Neutrophil (primary cell): ENCODE results near the gene RPUSD1.

Source experiments
- H3K27ac ChIP-seq: fragments of 200-600 bp; sonication (generic); 2 replicates; pipeline ENCODE4 v1.5.1; 2016; ENCODE audit warnings: mild to moderate bottlenecking, moderate library complexity
- H3K27me3 ChIP-seq: fragments of 200-600 bp; sonication (generic); 2 replicates; pipeline ENCODE4 v1.6.0; 2016; ENCODE audit warnings: mild to moderate bottlenecking
- H3K36me3 ChIP-seq: fragments of 200-600 bp; sonication (generic); 2 replicates; pipeline ENCODE4 v1.5.1; 2017
- H3K4me1 ChIP-seq, 2 experiments: fragments of 200-600 bp in 1 of 2; sonication (generic) in 1 of 2; 1 replicate in 1 of 2; 2 replicates in 1 of 2; pipeline versions ENCODE4 v1.5.1 to v1.6.1; 2013 to 2016; ENCODE audit warnings: low read depth in 1 of 2, low read length in 1 of 2, mild to moderate bottlenecking in 1 of 2, moderate library complexity in 1 of 2; ENCODE audit not compliant: control insufficient read depth in 1 of 2, insufficient read depth in 1 of 2
- H3K4me3 ChIP-seq, 2 experiments: fragments of 200-600 bp in 1 of 2; sonication (generic) in 1 of 2; 1 replicate in 1 of 2; 2 replicates in 1 of 2; pipeline ENCODE4 v1.5.1; 2013 to 2016; ENCODE audit warnings: low read depth in 1 of 2, low read length in 1 of 2, mild to moderate bottlenecking in 1 of 2, moderate library complexity in 1 of 2
- H3K9me3 ChIP-seq: fragments of 200-600 bp; sonication (generic); 2 replicates; pipeline ENCODE4 v1.5.1; 2016
- TF ChIP-seq, protein P1 (sequence below): fragments of 200-600 bp; sonication (generic); IDR thresholded peaks from 2 replicates; pipeline ENCODE4 v1.5.1; 2016; ENCODE audit warnings: antibody characterized with exemption

Gene RPUSD1

GRCh38 chr16:785563-786535, 2.3 kb downstream of the RPUSD1 start:
- TF ChIP-seq, protein P1, sequence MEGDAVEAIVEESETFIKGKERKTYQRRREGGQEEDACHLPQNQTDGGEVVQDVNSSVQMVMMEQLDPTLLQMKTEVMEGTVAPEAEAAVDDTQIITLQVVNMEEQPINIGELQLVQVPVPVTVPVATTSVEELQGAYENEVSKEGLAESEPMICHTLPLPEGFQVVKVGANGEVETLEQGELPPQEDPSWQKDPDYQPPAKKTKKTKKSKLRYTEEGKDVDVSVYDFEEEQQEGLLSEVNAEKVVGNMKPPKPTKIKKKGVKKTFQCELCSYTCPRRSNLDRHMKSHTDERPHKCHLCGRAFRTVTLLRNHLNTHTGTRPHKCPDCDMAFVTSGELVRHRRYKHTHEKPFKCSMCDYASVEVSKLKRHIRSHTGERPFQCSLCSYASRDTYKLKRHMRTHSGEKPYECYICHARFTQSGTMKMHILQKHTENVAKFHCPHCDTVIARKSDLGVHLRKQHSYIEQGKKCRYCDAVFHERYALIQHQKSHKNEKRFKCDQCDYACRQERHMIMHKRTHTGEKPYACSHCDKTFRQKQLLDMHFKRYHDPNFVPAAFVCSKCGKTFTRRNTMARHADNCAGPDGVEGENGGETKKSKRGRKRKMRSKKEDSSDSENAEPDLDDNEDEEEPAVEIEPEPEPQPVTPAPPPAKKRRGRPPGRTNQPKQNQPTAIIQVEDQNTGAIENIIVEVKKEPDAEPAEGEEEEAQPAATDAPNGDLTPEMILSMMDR, result peak; percentile 60
- Histone ChIP-seq H3K4me3 (no peak overlapping the region), H3K27ac (no peak overlapping the region), H3K27me3 (peaks cover 25% of the 10 kb centered on the region), H3K36me3 (peaks cover 25% of the 10 kb centered on the region), H3K9me3 (no peaks in the 10 kb centered on the region), H3K4me1 (peaks cover 19 to 20% of the 10 kb centered on the region in 2 experiments)

GRCh38 chr16:784431-784830, 3.8 kb downstream of the RPUSD1 start:
- no peaks in the 10 kb centered on the region for H3K9me3 ChIP-seq
- peaks cover 19 to 20% of the 10 kb centered on the region in 2 experiments for H3K4me1 ChIP-seq
- H3K4me3 ChIP-seq, result no peak overlapping the region
- peaks cover 25% of the 10 kb centered on the region for H3K36me3 ChIP-seq
- no peak overlapping the region for H3K27ac ChIP-seq
- TF ChIP-seq, protein P1, result no peak
- H3K27me3 ChIP-seq, result peaks cover 26% of the 10 kb centered on the region

GRCh38 chr16:783404-784161, 4.6 kb downstream of the RPUSD1 start:
- Histone ChIP-seq H3K27ac (no peak overlapping the region), H3K4me1 (peaks cover 11 to 12% of the 10 kb centered on the region in 2 experiments), H3K4me3 (no peak overlapping the region), H3K36me3 (peaks cover 25% of the 10 kb centered on the region), H3K9me3 (no peaks in the 10 kb centered on the region), H3K27me3 (peaks cover 35% of the 10 kb centered on the region)
- TF ChIP-seq, protein P1, result no peak

DNA sequence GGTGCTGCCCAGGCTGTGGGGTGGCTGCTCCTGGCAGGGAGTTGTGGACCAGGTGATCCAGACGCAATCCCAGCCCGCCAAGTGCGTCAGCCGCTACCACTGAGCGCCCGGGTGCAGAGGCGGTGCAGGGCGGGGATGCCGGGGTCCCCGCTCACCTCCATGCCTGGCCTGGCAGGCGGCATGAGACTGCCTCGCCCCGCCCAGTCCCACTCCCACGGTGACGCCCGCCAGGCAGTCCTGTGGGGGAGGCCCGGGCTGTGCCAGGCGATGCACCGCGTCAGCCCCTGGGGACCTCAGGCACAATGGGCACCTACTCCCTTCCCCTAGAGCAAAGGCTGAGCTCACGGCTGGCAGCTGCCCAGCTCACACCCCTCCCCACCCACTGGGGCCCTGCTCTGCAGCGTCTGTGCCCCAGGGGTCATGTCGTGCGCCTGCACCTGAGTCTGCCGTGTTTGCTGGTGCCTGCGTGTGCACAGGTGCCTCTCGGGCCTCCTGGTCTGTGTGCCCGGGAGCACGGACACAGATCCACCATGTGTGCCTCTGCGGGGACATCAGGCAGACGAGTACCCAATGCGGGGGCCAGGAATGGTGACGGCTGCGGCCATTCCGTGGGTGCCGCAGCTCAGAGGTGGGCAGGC, 5.3 kb downstream of the RPUSD1 start:
- Histone ChIP-seq H3K27ac (no peak overlapping the region), H3K9me3 (no peaks in the 10 kb centered on the region), H3K27me3 (peaks cover 42% of the 10 kb centered on the region), H3K4me3 (no peak overlapping the region), H3K36me3 (peaks cover 25% of the 10 kb centered on the region), H3K4me1 (peaks cover 10 to 11% of the 10 kb centered on the region in 2 experiments)
- TF ChIP-seq, protein P1, result no peak

DNA sequence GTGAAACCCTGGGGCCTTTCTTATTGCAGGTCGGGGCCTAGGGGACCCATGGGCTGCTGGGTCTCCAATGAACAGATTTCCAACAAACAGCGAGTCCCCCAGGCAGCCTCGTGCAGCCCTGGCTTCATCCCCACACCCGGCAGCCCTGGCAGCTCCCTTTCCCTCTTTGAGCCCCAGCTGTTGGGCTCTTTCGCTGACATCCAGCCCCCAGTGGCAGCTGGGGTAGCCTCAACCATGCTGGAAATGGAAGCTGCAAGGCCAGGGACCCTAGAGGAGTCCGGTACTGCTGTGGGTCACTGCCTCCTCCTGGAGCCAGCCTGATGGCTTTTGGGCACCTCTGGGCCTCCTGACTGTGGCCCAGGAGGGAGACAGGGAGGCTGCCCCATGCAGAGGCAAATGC, 5.9 kb downstream of the RPUSD1 start:
- Histone ChIP-seq H3K27ac (no peak overlapping the region), H3K9me3 (no peaks in the 10 kb centered on the region), H3K27me3 (peaks cover 48% of the 10 kb centered on the region), H3K36me3 (peaks cover 25% of the 10 kb centered on the region), H3K4me3 (no peak overlapping the region), H3K4me1 (peaks cover 3 to 4% of the 10 kb centered on the region in 2 experiments)
- TF ChIP-seq, protein P1, result no peak
